ENCODE results near the gene ARHGDIA. TPM values are rescaled to one million over a fixed set of nuclear protein-coding genes. Genes with fewer than 3 reads are reported as not detected.

Gene ARHGDIA
- total and polyA plus RNA-seq, 2 of the 8 experiments (the other 6 are each of a cell fraction or from before 2014, with no cell fraction given): 62.4 to 217 TPM

DNA sequence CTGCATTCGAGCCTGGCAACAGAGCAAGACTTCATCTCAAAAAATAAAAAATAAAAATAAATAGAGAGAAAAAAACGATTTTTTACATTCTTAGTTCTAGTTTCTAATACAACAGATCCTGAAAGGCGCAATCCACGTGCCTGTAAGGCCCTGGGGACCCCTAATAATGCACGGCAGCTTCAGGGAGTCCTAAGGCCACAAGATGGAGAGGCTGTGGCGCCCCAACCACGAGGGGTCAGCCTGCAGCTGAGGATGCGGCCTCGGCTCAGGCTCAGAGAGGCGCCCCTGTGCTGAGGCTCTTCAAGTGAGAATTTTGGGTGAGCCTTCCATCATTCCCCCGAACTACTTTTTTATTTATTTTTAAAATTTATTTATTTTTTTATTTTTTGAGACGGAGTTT is 21.7 kb downstream of the ARHGDIA start:
- no peaks in the 10 kb centered on the region; a peak in 1 of 4 replicates for H3K79me2 ChIP-seq (ENCODE audit: control insufficient read depth in 1 of 2, insufficient read depth in 2 of 2, low read length in 2 of 2)
- TF ChIP-seq SIRT6 (IDR thresholded peaks at IDR 0.05; ENCODE audit: low read length) (no peak), SIN3A (conservative IDR thresholded peaks at IDR 0.05 in 1 of 2, IDR thresholded peaks at IDR 0.05 in 1 of 2; ENCODE audit: low read depth in 1 of 2, low read length in 2 of 2) (no peak), KDM5A (IDR thresholded peaks at IDR 0.05; ENCODE audit: low read length) (no peak), RBBP5 (IDR thresholded peaks at IDR 0.05; ENCODE audit: borderline replicate concordance, low read depth, low read length) (no peak), CBX8 (IDR thresholded peaks at IDR 0.05; ENCODE audit: borderline replicate concordance, low read depth, low read length) (no peak), YY1 (IDR thresholded peaks at IDR 0.05; ENCODE audit: low read depth, low read length) (no peak), JUN (IDR thresholded peaks at IDR 0.05; ENCODE audit: low read depth, low read length) (no peak), GABPA (IDR thresholded peaks at IDR 0.05; ENCODE audit: borderline replicate concordance, insufficient read depth, low read length) (no peak), ATF3 (IDR thresholded peaks at IDR 0.05; ENCODE audit: insufficient read depth, low read depth, low read length) (no peak)
- TF ChIP-seq, protein P1, sequence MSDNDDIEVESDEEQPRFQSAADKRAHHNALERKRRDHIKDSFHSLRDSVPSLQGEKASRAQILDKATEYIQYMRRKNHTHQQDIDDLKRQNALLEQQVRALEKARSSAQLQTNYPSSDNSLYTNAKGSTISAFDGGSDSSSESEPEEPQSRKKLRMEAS (IDR thresholded peaks at IDR 0.05): no peak
- TF ChIP-seq, protein P2, sequence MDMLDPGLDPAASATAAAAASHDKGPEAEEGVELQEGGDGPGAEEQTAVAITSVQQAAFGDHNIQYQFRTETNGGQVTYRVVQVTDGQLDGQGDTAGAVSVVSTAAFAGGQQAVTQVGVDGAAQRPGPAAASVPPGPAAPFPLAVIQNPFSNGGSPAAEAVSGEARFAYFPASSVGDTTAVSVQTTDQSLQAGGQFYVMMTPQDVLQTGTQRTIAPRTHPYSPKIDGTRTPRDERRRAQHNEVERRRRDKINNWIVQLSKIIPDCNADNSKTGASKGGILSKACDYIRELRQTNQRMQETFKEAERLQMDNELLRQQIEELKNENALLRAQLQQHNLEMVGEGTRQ (IDR thresholded peaks at IDR 0.05; ENCODE audit: low read length): no peak

More for the DNA sequence above, 21.7 kb downstream of the ARHGDIA start:
- no peak overlapping the region for H3K56ac ChIP-seq (replicated peaks; ENCODE audit: insufficient read length, low read depth, low read length)
- 95% methylated on average over 12 of the region's 12 CpGs; no CpG with 5 or more reads in 1 of the 2 experiments for WGBS, 2 experiments (ENCODE audit: extremely low coverage in 1 of 2, insufficient coverage in 1 of 2, insufficient read length in 1 of 2, insufficient replicate concordance in 2 of 2, low coverage in 1 of 2, low lambda C conversion rate in 2 of 2, missing lambda C conversion rate in 1 of 2)
- H2AFZ ChIP-seq (ENCODE audit: low read length): no peak overlapping the region
- H2BK12ac ChIP-seq (ENCODE audit: low read depth, low read length): no peak overlapping the region
- no peaks in the 10 kb centered on the region for H3K9me3 ChIP-seq (ENCODE audit: insufficient read depth in 2 of 2, low read depth in 1 of 2, low read length in 1 of 2)
- H3K36me3 ChIP-seq (ENCODE audit: control insufficient read depth in 2 of 4, insufficient read depth in 4 of 4, low read length in 3 of 4): peaks cover 22 to 63% (median 41%) of the 10 kb centered on the region in 4 experiments
- no peak overlapping the region for H2BK15ac ChIP-seq (ENCODE audit: low read length)
- FAIRE-seq: no peak
- no peak overlapping the region for H3K27ac ChIP-seq (ENCODE audit: low read depth, low read length)
- no peaks in the 10 kb centered on the region for H3K4me1 ChIP-seq (replicated peaks in 1 of 4; ENCODE audit: control insufficient read depth in 3 of 4, insufficient read depth in 4 of 4, low read length in 3 of 4)
- no peak overlapping the region for H3K14ac ChIP-seq (ENCODE audit: insufficient read length)
- H2AK5ac ChIP-seq (ENCODE audit: low read depth, low read length): no peak overlapping the region
- ChIA-PET CTCF (ENCODE audit: partially characterized antibody) (interaction anchor here (0.7 to 1.4 kb wide), 3 partner anchors 12 to 181 kb away, joined by 3 read pairs; no protein-coding TSS in a partner anchor), POLR2A (ENCODE audit: partially characterized antibody) (interaction anchor here (1.2 to 1.6 kb wide), 4 partner anchors 9 to 55 kb away, joined by 3 to 4 read pairs (median 3); no protein-coding TSS in a partner anchor)
- no peak overlapping the region for H3K18ac ChIP-seq (ENCODE audit: extremely low read depth, low read length)
- peaks cover 4 to 20% of the 10 kb centered on the region in 2 experiments for H4K20me1 ChIP-seq (replicated peaks in 1 of 2; ENCODE audit: control insufficient read depth in 1 of 2, insufficient read depth in 2 of 2, low read length in 2 of 2)
- DNase-seq (ENCODE audit: low read depth in 1 of 2, low spot score in 2 of 2): no peak
- no peak overlapping the region for H4K91ac ChIP-seq (replicated peaks; ENCODE audit: insufficient read length, low read length)
- H3K4me3 ChIP-seq (ENCODE audit: extremely low read depth in 1 of 4, insufficient read depth in 2 of 4, low read depth in 3 of 4, low read length in 4 of 4): no peak overlapping the region
- H3K4ac ChIP-seq (replicated peaks; ENCODE audit: insufficient read length, low read depth, low read length): no peak overlapping the region
- no peaks in the 10 kb centered on the region for H3K23me2 ChIP-seq (ENCODE audit: low read depth, low read length)
- no peak overlapping the region for H2BK120ac ChIP-seq (replicated peaks; ENCODE audit: low read depth, low read length)
- H3K9ac ChIP-seq (replicated peaks in 1 of 4; ENCODE audit: extremely low read depth in 1 of 4, low read depth in 3 of 4, low read length in 3 of 4): no peak overlapping the region
- H2BK20ac ChIP-seq (ENCODE audit: low read length): no peak overlapping the region
- no peak overlapping the region for H4K8ac ChIP-seq (ENCODE audit: extremely low read depth, insufficient read depth, low read length)
- no peak overlapping the region for H4K5ac ChIP-seq (ENCODE audit: insufficient read length, low read depth, low read length)
- H3K27me3 ChIP-seq (replicated peaks in 1 of 4; ENCODE audit: control insufficient read depth in 3 of 4, extremely low read depth in 1 of 4, insufficient read depth in 3 of 4, low read length in 3 of 4): no peaks in the 10 kb centered on the region; a peak in 3 of 7 replicates
- no peak overlapping the region for H2BK5ac ChIP-seq (ENCODE audit: low read depth, low read length)
- H3K79me1 ChIP-seq (ENCODE audit: low read depth, low read length): peaks cover 5% of the 10 kb centered on the region
- no peak overlapping the region for H3K23ac ChIP-seq (ENCODE audit: insufficient read length)
- no peak overlapping the region for H3K4me2 ChIP-seq (ENCODE audit: insufficient read depth in 1 of 2, low read depth in 2 of 2, low read length in 2 of 2)
